Stimulated activated CD8-positive, alpha-beta memory T cell treated with anti-CD3 and anti-CD28 coated beads, Interleukin-7, amount 100 ng/mL, for 1 hour (primary cell): ENCODE results near the gene MYBPC2.

Experiments used
- DNase-seq, 2 donors: peaks; one replicate each; pipeline ENCODE4 v3.0.0-alpha.2; 2020; ENCODE audit warnings: low read depth in 2 of 2

MYBPC2 gene

GRCh38 chr19:50515168-50515561, 82.5 kb downstream of the MYBPC2 start:
- no peak for DNase-seq
